ENCODE measurements around the gene RHOC. TPM values are rescaled to one million over a fixed set of nuclear protein-coding genes. Genes with fewer than 3 reads are reported as not detected.
A peak's percentile ranks its signal among the peaks of the same experiment; 100 is the strongest.

The RHOC gene
- polyA plus RNA-seq, 1 of the 3 experiments (the other 2 are of a cell fraction): 1,028 TPM

DNA sequence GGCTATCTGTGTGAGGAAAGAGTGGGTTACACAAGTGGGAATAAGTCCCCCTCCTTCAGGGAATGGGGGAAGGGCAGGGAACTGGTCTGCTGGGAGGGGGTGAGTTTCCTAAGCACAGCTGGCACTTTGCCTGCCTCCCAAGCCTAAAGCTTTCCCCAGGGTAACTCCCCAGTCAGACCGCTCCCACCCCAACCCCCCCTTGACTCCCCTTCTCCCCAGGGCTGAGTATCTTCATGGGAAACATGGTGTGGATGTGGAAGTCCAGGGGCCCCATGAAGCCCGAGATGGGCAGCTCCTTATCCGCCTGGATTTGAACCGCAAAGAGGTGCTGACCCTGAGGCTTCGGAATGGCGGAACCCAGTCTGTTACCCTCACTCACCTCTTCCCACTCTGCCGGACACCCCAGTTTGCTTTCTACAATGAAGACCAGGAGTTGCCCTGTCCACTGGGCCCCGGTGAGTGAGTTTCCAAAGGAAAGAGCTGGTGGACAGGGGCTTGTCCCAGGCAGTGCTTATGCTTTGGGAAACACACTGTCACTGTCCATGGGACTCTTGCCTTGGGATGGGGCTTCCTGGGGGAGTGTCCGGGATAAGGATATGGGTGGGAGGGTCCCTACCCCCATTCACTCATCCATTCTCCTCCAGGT is 17.6 kb downstream of the RHOC start:
- peak; percentile 11 for DNase-seq
- Histone ChIP-seq H3K27ac (ENCODE audit: low read depth in 2 of 2, low read length in 1 of 2) (no peak overlapping the region), H3K9ac (no peak overlapping the region), H2AFZ (ENCODE audit: low read depth) (no peak overlapping the region), H4K20me1 (ENCODE audit: insufficient read depth) (peaks cover 19% of the 10 kb centered on the region), H3K9me2 (no peaks in the 10 kb centered on the region), H3K27me3 (ENCODE audit: insufficient read depth) (no peaks in the 10 kb centered on the region), H3K9me3 (no peaks in the 10 kb centered on the region), H3F3A (replicated peaks; ENCODE audit: insufficient read depth) (no peaks in the 10 kb centered on the region), H3K79me2 (ENCODE audit: insufficient read depth) (peaks cover 23% of the 10 kb centered on the region), H3K4me3 (ENCODE audit: low read depth in 2 of 2, low read length in 1 of 2) (no peak overlapping the region), H3K36me3 (replicated peaks in 1 of 2; ENCODE audit: control insufficient read depth in 1 of 2, insufficient read depth in 2 of 2, low read length in 1 of 2) (peaks cover 20 to 24% of the 10 kb centered on the region in 2 experiments), H3K4me1 (ENCODE audit: control insufficient read depth in 1 of 2, insufficient read depth in 2 of 2, low read depth in 1 of 2, low read length in 1 of 2) (no peaks in the 10 kb centered on the region; a peak in 1 of 4 replicates), H3K4me2 (no peak overlapping the region)
- CTCF ChIA-PET: interaction anchor here (1.0 to 1.4 kb wide), 3 partner anchors 15 to 35 kb away, joined by 3 read pairs; partner anchors contain the start of gene MOV10
- no peak for TF ChIP-seq YY1 (IDR thresholded peaks at IDR 0.05; ENCODE audit: low read depth)
- TF ChIP-seq, protein P1, sequence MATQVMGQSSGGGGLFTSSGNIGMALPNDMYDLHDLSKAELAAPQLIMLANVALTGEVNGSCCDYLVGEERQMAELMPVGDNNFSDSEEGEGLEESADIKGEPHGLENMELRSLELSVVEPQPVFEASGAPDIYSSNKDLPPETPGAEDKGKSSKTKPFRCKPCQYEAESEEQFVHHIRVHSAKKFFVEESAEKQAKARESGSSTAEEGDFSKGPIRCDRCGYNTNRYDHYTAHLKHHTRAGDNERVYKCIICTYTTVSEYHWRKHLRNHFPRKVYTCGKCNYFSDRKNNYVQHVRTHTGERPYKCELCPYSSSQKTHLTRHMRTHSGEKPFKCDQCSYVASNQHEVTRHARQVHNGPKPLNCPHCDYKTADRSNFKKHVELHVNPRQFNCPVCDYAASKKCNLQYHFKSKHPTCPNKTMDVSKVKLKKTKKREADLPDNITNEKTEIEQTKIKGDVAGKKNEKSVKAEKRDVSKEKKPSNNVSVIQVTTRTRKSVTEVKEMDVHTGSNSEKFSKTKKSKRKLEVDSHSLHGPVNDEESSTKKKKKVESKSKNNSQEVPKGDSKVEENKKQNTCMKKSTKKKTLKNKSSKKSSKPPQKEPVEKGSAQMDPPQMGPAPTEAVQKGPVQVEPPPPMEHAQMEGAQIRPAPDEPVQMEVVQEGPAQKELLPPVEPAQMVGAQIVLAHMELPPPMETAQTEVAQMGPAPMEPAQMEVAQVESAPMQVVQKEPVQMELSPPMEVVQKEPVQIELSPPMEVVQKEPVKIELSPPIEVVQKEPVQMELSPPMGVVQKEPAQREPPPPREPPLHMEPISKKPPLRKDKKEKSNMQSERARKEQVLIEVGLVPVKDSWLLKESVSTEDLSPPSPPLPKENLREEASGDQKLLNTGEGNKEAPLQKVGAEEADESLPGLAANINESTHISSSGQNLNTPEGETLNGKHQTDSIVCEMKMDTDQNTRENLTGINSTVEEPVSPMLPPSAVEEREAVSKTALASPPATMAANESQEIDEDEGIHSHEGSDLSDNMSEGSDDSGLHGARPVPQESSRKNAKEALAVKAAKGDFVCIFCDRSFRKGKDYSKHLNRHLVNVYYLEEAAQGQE (IDR thresholded peaks at IDR 0.05; ENCODE audit: low read depth, low read length): no peak
- no peak for TF ChIP-seq FOXJ3 (CRISPR knock-in tag; IDR thresholded peaks at IDR 0.05)
- TF ChIP-seq GABPA (IDR thresholded peaks at IDR 0.05; ENCODE audit: low read depth): no peak
- no peak for TF ChIP-seq SIN3A (IDR thresholded peaks at IDR 0.05; ENCODE audit: borderline replicate concordance, low read depth, low read length)
- TF ChIP-seq PBX3 (IDR thresholded peaks at IDR 0.05): no peak
- TF ChIP-seq POLR2AphosphoS5 (IDR thresholded peaks at IDR 0.05; ENCODE audit: low read depth, low read length): no peak
- no peak for TF ChIP-seq GATA2 (CRISPR knock-in tag; IDR thresholded peaks at IDR 0.05)
- no peak for TF ChIP-seq RFX5 (IDR thresholded peaks at IDR 0.05; ENCODE audit: low read length)
- no peak for TF ChIP-seq NRF1 (IDR thresholded peaks at IDR 0.05; ENCODE audit: low read depth, low read length)
- no peak for TF ChIP-seq NFIC (IDR thresholded peaks at IDR 0.05; ENCODE audit: borderline replicate concordance)
- TF ChIP-seq RXRA (IDR thresholded peaks at IDR 0.05; ENCODE audit: borderline replicate concordance, low read depth): no peak
- TF ChIP-seq ZBTB33 (IDR thresholded peaks at IDR 0.05; ENCODE audit: borderline replicate concordance, low read depth): no peak
- no peak for TF ChIP-seq CHD2 (IDR thresholded peaks at IDR 0.05; ENCODE audit: low read length, partially characterized antibody)
- no peak for TF ChIP-seq USF1 (IDR thresholded peaks at IDR 0.05; ENCODE audit: borderline replicate concordance, low read depth)
- TF ChIP-seq, protein P2, sequence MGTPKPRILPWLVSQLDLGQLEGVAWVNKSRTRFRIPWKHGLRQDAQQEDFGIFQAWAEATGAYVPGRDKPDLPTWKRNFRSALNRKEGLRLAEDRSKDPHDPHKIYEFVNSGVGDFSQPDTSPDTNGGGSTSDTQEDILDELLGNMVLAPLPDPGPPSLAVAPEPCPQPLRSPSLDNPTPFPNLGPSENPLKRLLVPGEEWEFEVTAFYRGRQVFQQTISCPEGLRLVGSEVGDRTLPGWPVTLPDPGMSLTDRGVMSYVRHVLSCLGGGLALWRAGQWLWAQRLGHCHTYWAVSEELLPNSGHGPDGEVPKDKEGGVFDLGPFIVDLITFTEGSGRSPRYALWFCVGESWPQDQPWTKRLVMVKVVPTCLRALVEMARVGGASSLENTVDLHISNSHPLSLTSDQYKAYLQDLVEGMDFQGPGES (IDR thresholded peaks at IDR 0.05; ENCODE audit: low read depth, low read length): no peak
- TF ChIP-seq USF2 (IDR thresholded peaks at IDR 0.05; ENCODE audit: borderline replicate concordance, low read depth, low read length): no peak
- POLR2A ChIA-PET: interaction anchor here (1.2 kb wide), 1 partner anchor 14 kb away, joined by 3 read pairs; no protein-coding TSS in a partner anchor
- 100% methylated on average over 7 of the region's 9 CpGs for WGBS (ENCODE audit: low lambda C conversion rate)

All from SK-N-SH (cell line).